PC-3 (cell line): ENCODE data around the gene FUT6.

ENCODE experiments used
- EZH2 ChIP-seq: fragments of 300-600 bp; sonication (generic); IDR thresholded peaks from one replicate; pipeline ENCODE4 v1.6.1; 2017; ENCODE audit warnings: antibody characterized with exemption, mild to moderate bottlenecking, low read length; ENCODE audit not compliant: unreplicated experiment
- TF ChIP-seq, protein P1 (sequence below): fragments of 300-600 bp; sonication (generic); conservative IDR thresholded peaks from 2 replicates; pipeline ENCODE4 v1.5.1; 2017; ENCODE audit warnings: antibody characterized with exemption, low read depth, mild to moderate bottlenecking, low read length

GRCh38 chr19:5803441-5803751, 36.1 kb downstream of the FUT6 start:
- TF ChIP-seq EZH2, result no peak
- TF ChIP-seq, protein P1, sequence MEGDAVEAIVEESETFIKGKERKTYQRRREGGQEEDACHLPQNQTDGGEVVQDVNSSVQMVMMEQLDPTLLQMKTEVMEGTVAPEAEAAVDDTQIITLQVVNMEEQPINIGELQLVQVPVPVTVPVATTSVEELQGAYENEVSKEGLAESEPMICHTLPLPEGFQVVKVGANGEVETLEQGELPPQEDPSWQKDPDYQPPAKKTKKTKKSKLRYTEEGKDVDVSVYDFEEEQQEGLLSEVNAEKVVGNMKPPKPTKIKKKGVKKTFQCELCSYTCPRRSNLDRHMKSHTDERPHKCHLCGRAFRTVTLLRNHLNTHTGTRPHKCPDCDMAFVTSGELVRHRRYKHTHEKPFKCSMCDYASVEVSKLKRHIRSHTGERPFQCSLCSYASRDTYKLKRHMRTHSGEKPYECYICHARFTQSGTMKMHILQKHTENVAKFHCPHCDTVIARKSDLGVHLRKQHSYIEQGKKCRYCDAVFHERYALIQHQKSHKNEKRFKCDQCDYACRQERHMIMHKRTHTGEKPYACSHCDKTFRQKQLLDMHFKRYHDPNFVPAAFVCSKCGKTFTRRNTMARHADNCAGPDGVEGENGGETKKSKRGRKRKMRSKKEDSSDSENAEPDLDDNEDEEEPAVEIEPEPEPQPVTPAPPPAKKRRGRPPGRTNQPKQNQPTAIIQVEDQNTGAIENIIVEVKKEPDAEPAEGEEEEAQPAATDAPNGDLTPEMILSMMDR, result no peak
